GM12878 (cell line): ENCODE measurements around the gene TMEM47. TPM values are rescaled to one million over a fixed set of nuclear protein-coding genes. Genes with fewer than 3 reads are reported as not detected.

Experiments used
- E2F8 ChIP-seq: fragments of 450-650 bp; IDR thresholded peaks from 2 replicates; pipeline ENCODE4 v1.6.1; 2018; ENCODE audit warnings: mild to moderate bottlenecking, low read depth, moderate library complexity; ENCODE audit not compliant: partially characterized antibody
- HCFC1 ChIP-seq: fragments of 150-350 bp; IDR thresholded peaks from 2 replicates; pipeline ENCODE4 v1.6.1; 2014; ENCODE audit warnings: low read length
- IKZF1 ChIP-seq: fragments of 450-650 bp; conservative IDR thresholded peaks from 2 replicates; pipeline ENCODE4 v1.6.1; 2017; ENCODE audit warnings: antibody characterized with exemption, mild to moderate bottlenecking
- NRF1 ChIP-seq: conservative IDR thresholded peaks from 2 replicates; pipeline ENCODE4 v1.6.1; 2011; ENCODE audit warnings: mild to moderate bottlenecking, low read depth, low read length, improper control_type of control experiment
- POU2F2 ChIP-seq: IDR thresholded peaks from 3 replicates; pipeline ENCODE4 v1.6.1; 2011; ENCODE audit warnings: low read depth, mild to moderate bottlenecking, low read length, borderline replicate concordance
- SIX5 ChIP-seq: IDR thresholded peaks from 2 replicates; pipeline ENCODE4 v1.6.1; 2011; ENCODE audit warnings: mild to moderate bottlenecking, low read depth, low read length, moderate library complexity; ENCODE audit not compliant: severe bottlenecking
- SMARCA5 ChIP-seq: fragments of 450-650 bp; IDR thresholded peaks from 2 replicates; pipeline ENCODE4 v1.6.1; 2017; ENCODE audit warnings: mild to moderate bottlenecking
- STAT3 ChIP-seq: IDR thresholded peaks from 2 replicates; pipeline ENCODE4 v1.6.1; 2011; ENCODE audit warnings: low read depth, low read length, improper control_type of control experiment
- TAF1 ChIP-seq: IDR thresholded peaks from 2 replicates; pipeline ENCODE4 v1.6.1; 2011; ENCODE audit warnings: mild to moderate bottlenecking, low read depth, low read length, borderline replicate concordance
- ZBTB40 ChIP-seq: fragments of 450-650 bp; IDR thresholded peaks from 2 replicates; pipeline ENCODE4 v1.6.1; 2016; ENCODE audit warnings: mild to moderate bottlenecking, moderate library complexity, borderline replicate concordance
- polyA plus RNA-seq, 11 experiments: library from polyadenylated mRNA; depleted of rRNA in 4 of 11; unstranded in 6 of 11; stranded (reverse) in 5 of 11; fragments of >200 nt; fragmentation: Nextera tagmentation in 4 of 11; fragmentation: Illumina TruSeq in 1 of 11; extraction: Ambion mirVana in 4 of 11; extraction: Trizol in 1 of 11; gene quantifications; 1 replicate in 1 of 11; 2 replicates in 10 of 11; pipeline versions ENCODE4 v1.2.1 to v1.2.3, GENCODE V29; 2011 to 2016; ENCODE audit warnings: inconsistent platforms in 2 of 11, missing spikeins in 2 of 11, low read depth in 1 of 11
- total RNA-seq, 4 experiments: library from RNA; depleted of rRNA in 3 of 4; stranded (reverse); fragments of >200 nt in 3 of 4; fragmentation: Illumina TruSeq in 1 of 4; extraction: Trizol in 1 of 4; gene quantifications; 2 replicates each; pipeline versions ENCODE4 v1.2.1 to v1.2.3, GENCODE V29; 2013 to 2021
- TF ChIP-seq, protein P1 (sequence below): fragments of 450-650 bp; IDR thresholded peaks from 2 replicates; pipeline ENCODE4 v1.6.1; 2017; ENCODE audit warnings: antibody characterized with exemption, mild to moderate bottlenecking, moderate library complexity

Gene TMEM47
- total and polyA plus RNA-seq, 10 of the 15 experiments (the other 5 are each of a cell fraction or from before 2014, with no cell fraction given), result 0.04 to 0.10 (median 0.09) TPM; not detected in 7

GRCh38 chrX:34654696-34655490, 2.2 kb downstream of the TMEM47 start (continued):
- TF ChIP-seq, protein P1, sequence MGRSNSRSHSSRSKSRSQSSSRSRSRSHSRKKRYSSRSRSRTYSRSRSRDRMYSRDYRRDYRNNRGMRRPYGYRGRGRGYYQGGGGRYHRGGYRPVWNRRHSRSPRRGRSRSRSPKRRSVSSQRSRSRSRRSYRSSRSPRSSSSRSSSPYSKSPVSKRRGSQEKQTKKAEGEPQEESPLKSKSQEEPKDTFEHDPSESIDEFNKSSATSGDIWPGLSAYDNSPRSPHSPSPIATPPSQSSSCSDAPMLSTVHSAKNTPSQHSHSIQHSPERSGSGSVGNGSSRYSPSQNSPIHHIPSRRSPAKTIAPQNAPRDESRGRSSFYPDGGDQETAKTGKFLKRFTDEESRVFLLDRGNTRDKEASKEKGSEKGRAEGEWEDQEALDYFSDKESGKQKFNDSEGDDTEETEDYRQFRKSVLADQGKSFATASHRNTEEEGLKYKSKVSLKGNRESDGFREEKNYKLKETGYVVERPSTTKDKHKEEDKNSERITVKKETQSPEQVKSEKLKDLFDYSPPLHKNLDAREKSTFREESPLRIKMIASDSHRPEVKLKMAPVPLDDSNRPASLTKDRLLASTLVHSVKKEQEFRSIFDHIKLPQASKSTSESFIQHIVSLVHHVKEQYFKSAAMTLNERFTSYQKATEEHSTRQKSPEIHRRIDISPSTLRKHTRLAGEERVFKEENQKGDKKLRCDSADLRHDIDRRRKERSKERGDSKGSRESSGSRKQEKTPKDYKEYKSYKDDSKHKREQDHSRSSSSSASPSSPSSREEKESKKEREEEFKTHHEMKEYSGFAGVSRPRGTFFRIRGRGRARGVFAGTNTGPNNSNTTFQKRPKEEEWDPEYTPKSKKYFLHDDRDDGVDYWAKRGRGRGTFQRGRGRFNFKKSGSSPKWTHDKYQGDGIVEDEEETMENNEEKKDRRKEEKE, result no peak
- TF ChIP-seq E2F8 (no peak), ZBTB40 (no peak), NRF1 (no peak), SIX5 (no peak), IKZF1 (no peak), SMARCA5 (no peak), TAF1 (no peak), HCFC1 (no peak), POU2F2 (no peak), STAT3 (no peak)
